H9 (cell line): ENCODE measurements around the gene GCGR. TPM values are rescaled to one million over a fixed set of nuclear protein-coding genes. Genes with fewer than 3 reads are reported as not detected.

ENCODE experiments used
- DNase-seq: peaks from one replicate; pipeline ENCODE4 v3.0.0-alpha.2; 2017
- H2AFZ ChIP-seq: one replicate; pipeline ENCODE4 v1.6.1; 2013; ENCODE audit warnings: mild to moderate bottlenecking, low read length, control low read depth, moderate library complexity
- H2AK5ac ChIP-seq: 2 replicates; pipeline ENCODE4 v1.6.1; 2013; ENCODE audit warnings: low read length, control low read depth, mixed read lengths; ENCODE audit not compliant: insufficient read length
- H2BK120ac ChIP-seq: one replicate; pipeline ENCODE4 v1.6.1; 2013; ENCODE audit warnings: low read depth, mild to moderate bottlenecking, low read length, control low read depth, inconsistent platforms; ENCODE audit not compliant: poor library complexity, severe bottlenecking
- H2BK12ac ChIP-seq: 2 replicates; pipeline ENCODE4 v1.6.1; 2013; ENCODE audit warnings: low read length, control low read depth, mixed read lengths, low read depth; ENCODE audit not compliant: insufficient read length
- H2BK15ac ChIP-seq: 2 replicates; pipeline ENCODE4 v1.6.1; 2013; ENCODE audit warnings: low read depth, low read length, control low read depth
- H2BK20ac ChIP-seq: one replicate; pipeline ENCODE4 v1.6.1; 2013; ENCODE audit warnings: low read depth, mild to moderate bottlenecking, low read length, control low read depth, inconsistent platforms; ENCODE audit not compliant: poor library complexity, severe bottlenecking
- H2BK5ac ChIP-seq: 2 replicates; pipeline ENCODE4 v1.6.1; 2013; ENCODE audit warnings: low read length, control low read depth, mixed read lengths; ENCODE audit not compliant: insufficient read length
- H3K14ac ChIP-seq: 2 replicates; pipeline ENCODE4 v1.6.1; 2013; ENCODE audit warnings: low read length, control low read depth; ENCODE audit not compliant: insufficient read depth
- H3K18ac ChIP-seq: 2 replicates; pipeline ENCODE4 v1.6.1; 2013; ENCODE audit warnings: low read depth, mild to moderate bottlenecking, mixed read lengths, low read length, control low read depth; ENCODE audit not compliant: insufficient read length
- H3K23ac ChIP-seq: 2 replicates; pipeline ENCODE4 v1.6.1; 2013; ENCODE audit warnings: low read length, control low read depth, mixed read lengths, low read depth; ENCODE audit not compliant: insufficient read length
- H3K23me2 ChIP-seq: 2 replicates; pipeline ENCODE4 v1.6.1; 2013; ENCODE audit warnings: low read depth, mild to moderate bottlenecking, mixed read lengths, low read length, control low read depth; ENCODE audit not compliant: insufficient read length, poor library complexity, severe bottlenecking
- H3K27ac ChIP-seq: 2 replicates; pipeline ENCODE4 v1.5.1; 2013; ENCODE audit warnings: low read length, control low read depth, mixed read lengths, low read depth; ENCODE audit not compliant: insufficient read length
- H3K27me3 ChIP-seq: 2 replicates; pipeline ENCODE4 v1.6.1; 2013; ENCODE audit warnings: low read length, control low read depth, inconsistent platforms; ENCODE audit not compliant: insufficient read depth
- H3K4ac ChIP-seq: 2 replicates; pipeline ENCODE4 v1.6.1; 2013; ENCODE audit warnings: low read depth, mild to moderate bottlenecking, control low read depth, inconsistent platforms, low read length, moderate library complexity
- H3K4me1 ChIP-seq: 2 replicates; pipeline ENCODE4 v1.6.1; 2013; ENCODE audit warnings: low read length, control low read depth, inconsistent platforms; ENCODE audit not compliant: insufficient read depth
- H3K4me2 ChIP-seq: 2 replicates; pipeline ENCODE4 v1.6.1; 2013; ENCODE audit warnings: low read length, control low read depth, mixed read lengths; ENCODE audit not compliant: insufficient read length, insufficient read depth
- H3K56ac ChIP-seq: 2 replicates; pipeline ENCODE4 v1.6.1; 2013; ENCODE audit warnings: low read depth, mild to moderate bottlenecking, mixed read lengths, low read length, control low read depth; ENCODE audit not compliant: insufficient read length
- H3K79me1 ChIP-seq: 2 replicates; pipeline ENCODE4 v1.6.1; 2013; ENCODE audit warnings: low read depth, mild to moderate bottlenecking, moderate library complexity, low read length, control low read depth, inconsistent platforms; ENCODE audit not compliant: insufficient read depth, poor library complexity, severe bottlenecking
- H3K79me2 ChIP-seq: 2 replicates; pipeline ENCODE4 v1.6.1; 2013; ENCODE audit warnings: low read length, control low read depth, inconsistent platforms; ENCODE audit not compliant: insufficient read depth
- H3K9ac ChIP-seq: 2 replicates; pipeline ENCODE4 v1.6.1; 2013; ENCODE audit warnings: low read length, control low read depth, mixed read lengths; ENCODE audit not compliant: insufficient read length; ENCODE audit errors: extremely low read depth
- H3K9me3 ChIP-seq: one replicate; pipeline ENCODE4 v1.6.1; 2013; ENCODE audit warnings: low read depth, low read length, inconsistent platforms; ENCODE audit not compliant: control insufficient read depth
- H3T11ph ChIP-seq: one replicate; pipeline ENCODE4 v1.6.1; 2013; ENCODE audit warnings: mild to moderate bottlenecking, low read length, control low read depth, inconsistent platforms
- H4K20me1 ChIP-seq: one replicate; pipeline ENCODE4 v1.6.1; 2013; ENCODE audit not compliant: control insufficient read depth, insufficient read length, insufficient read depth
- H4K5ac ChIP-seq: 2 replicates; pipeline ENCODE4 v1.6.1; 2013; ENCODE audit warnings: low read depth, mild to moderate bottlenecking, mixed read lengths, low read length, control low read depth; ENCODE audit not compliant: insufficient read length
- H4K8ac ChIP-seq: replicated peaks from 2 replicates; pipeline ENCODE4 v1.6.1; 2013; ENCODE audit warnings: low read length, control low read depth, mixed read lengths, low read depth; ENCODE audit not compliant: insufficient read length
- H4K91ac ChIP-seq: 2 replicates; pipeline ENCODE4 v1.6.1; 2013; ENCODE audit warnings: low read depth, mild to moderate bottlenecking, moderate library complexity, mixed read lengths, low read length, control low read depth; ENCODE audit not compliant: insufficient read length
- H3K27ac Mint-ChIP-seq, 3 experiments: 2 replicates in 2 of 3; 3 replicates in 1 of 3; pipeline ENCODE4 v1.8.0; 2020 to 2021; ENCODE audit warnings: mixed read lengths in 3 of 3, mild to moderate bottlenecking in 1 of 3, moderate library complexity in 1 of 3
- H3K27me3 Mint-ChIP-seq: 2 replicates; pipeline ENCODE4 v1.8.0; 2021; ENCODE audit warnings: low read depth, mild to moderate bottlenecking, moderate library complexity, mixed read lengths
- H3K36me3 Mint-ChIP-seq, 3 experiments: 2 replicates in 2 of 3; 3 replicates in 1 of 3; pipeline ENCODE4 v1.8.0; 2020 to 2021; ENCODE audit warnings: low read depth in 3 of 3, mixed read lengths in 3 of 3; ENCODE audit not compliant: insufficient read depth in 1 of 3
- H3K4me1 Mint-ChIP-seq, 2 experiments: 2 replicates each; pipeline ENCODE4 v1.8.0; 2020; ENCODE audit warnings: mixed read lengths in 2 of 2
- H3K4me3 Mint-ChIP-seq, 2 experiments: 2 replicates in 1 of 2; 3 replicates in 1 of 2; pipeline ENCODE4 v1.8.0; 2020 to 2021; ENCODE audit warnings: mild to moderate bottlenecking in 2 of 2, mixed read lengths in 2 of 2, moderate library complexity in 1 of 2
- H3K9me3 Mint-ChIP-seq, 2 experiments: 2 replicates in 1 of 2; 3 replicates in 1 of 2; pipeline ENCODE4 v1.8.0; 2020; ENCODE audit warnings: mild to moderate bottlenecking in 2 of 2, mixed read lengths in 2 of 2, moderate library complexity in 1 of 2
- CTCF ChIP-seq: fragments of 200-600 bp; sonication (generic); conservative IDR thresholded peaks from 3 replicates; pipeline ENCODE4 v1.8.0; 2021; ENCODE audit warnings: antibody characterized with exemption, mild to moderate bottlenecking
- WGBS: extraction: QIAGEN DNeasy Blood & Tissue Kit; methylation state at CpG from one replicate; pipeline ENCODE4 v1.1.7; 2013; ENCODE audit warnings: missing lambda C conversion rate, low lambda C conversion rate, mixed read lengths; ENCODE audit not compliant: insufficient read length; ENCODE audit errors: extremely low coverage; 5-methylcytosine and 5-hydroxymethylcytosine counted together
- total RNA-seq: library from RNA; stranded (reverse); gene quantifications from 2 replicates; pipeline ENCODE4 v1.2.1, GENCODE V29; 2021

Gene GCGR
- total RNA-seq, 1 experiment from 2014 or later = 0.24 TPM

- Histone ChIP-seq H3K14ac (no peak overlapping the region), H3K4ac (no peak overlapping the region), H3K27ac (no peak overlapping the region), H4K8ac (no peak overlapping the region), H3K23ac (no peak overlapping the region), H3K79me2 (no peaks in the 10 kb centered on the region), H2BK20ac (no peak overlapping the region), H4K5ac (no peak overlapping the region), H3K9ac (no peak overlapping the region), H3K56ac (no peak overlapping the region), H2BK5ac (no peak overlapping the region), H4K91ac (no peak overlapping the region), H3K23me2 (no peaks in the 10 kb centered on the region), H3T11ph (no peak overlapping the region), H2BK120ac (no peak overlapping the region), H3K4me2 (no peak overlapping the region), H2BK15ac (no peak overlapping the region), H2AK5ac (no peak overlapping the region), H3K9me3 (no peaks in the 10 kb centered on the region), H2BK12ac (no peak overlapping the region), H3K27me3 (no peaks in the 10 kb centered on the region), H3K79me1 (no peaks in the 10 kb centered on the region), H2AFZ (no peak overlapping the region), H4K20me1 (no peaks in the 10 kb centered on the region), H3K18ac (no peak overlapping the region), H3K4me1 (no peaks in the 10 kb centered on the region)
- no peak overlapping the region; a peak in 1 of 5 replicates for H3K4me3 Mint-ChIP-seq
- H3K36me3 Mint-ChIP-seq = peaks cover 19 to 57% (median 42%) of the 10 kb centered on the region in 3 experiments; a peak in 6 of 7 replicates
- WGBS = no CpG with 5 or more reads among the region's 13 CpGs
- H3K9me3 Mint-ChIP-seq = no peaks in the 10 kb centered on the region
- no peaks in the 10 kb centered on the region for H3K27me3 Mint-ChIP-seq
- no peak overlapping the region for H3K27ac Mint-ChIP-seq
- H3K4me1 Mint-ChIP-seq = peaks cover 3% of the 10 kb centered on the region in 2 experiments; a peak in 2 of 4 replicates
- TF ChIP-seq CTCF = no peak
- DNase-seq = no peak
Measured at GRCh38 chr17:81844887-81845286, 40.9 kb downstream of the GCGR start.
